MM.1S (cell line): ENCODE results near the gene RGSL1.

Experiments
- DNase-seq: peaks from one replicate; pipeline ENCODE4 v3.0.0-alpha.2; 2015
- H2AFZ ChIP-seq: fragments of 300-600 bp; sonication (generic); 2 replicates; pipeline ENCODE4 v1.6.0; 2016; ENCODE audit warnings: antibody characterized with exemption, low read length
- H3F3A ChIP-seq: fragments of 300-600 bp; sonication (generic); 2 replicates; pipeline ENCODE4 v1.6.1; 2016; ENCODE audit warnings: mild to moderate bottlenecking, antibody characterized with exemption, low read length, moderate library complexity, mixed read lengths; ENCODE audit not compliant: insufficient read depth
- H3K27ac ChIP-seq: fragments of 300-600 bp; sonication (generic); 2 replicates; pipeline ENCODE4 v1.5.1; 2016; ENCODE audit warnings: mild to moderate bottlenecking, low read length
- H3K27me3 ChIP-seq: fragments of 300-600 bp; sonication (generic); replicated peaks from 2 replicates; pipeline ENCODE4 v1.6.0; 2016; ENCODE audit warnings: low read length; ENCODE audit not compliant: insufficient read depth
- H3K36me3 ChIP-seq: fragments of 300-600 bp; sonication (generic); replicated peaks from 2 replicates; pipeline ENCODE4 v1.6.1; 2016; ENCODE audit warnings: mild to moderate bottlenecking, low read length, mixed read lengths; ENCODE audit not compliant: insufficient read depth
- H3K4me1 ChIP-seq: fragments of 300-600 bp; sonication (generic); 2 replicates; pipeline ENCODE4 v1.6.1; 2016; ENCODE audit warnings: low read length, mixed read lengths
- H3K4me2 ChIP-seq: fragments of 300-600 bp; sonication (generic); 2 replicates; pipeline ENCODE4 v1.6.0; 2016; ENCODE audit warnings: low read depth, low read length
- H3K4me3 ChIP-seq: fragments of 300-600 bp; sonication (generic); 2 replicates; pipeline ENCODE4 v1.5.1; 2016; ENCODE audit warnings: low read length, mixed read lengths
- H3K79me2 ChIP-seq: fragments of 300-600 bp; sonication (generic); 2 replicates; pipeline ENCODE4 v1.6.1; 2016; ENCODE audit warnings: mixed run types, low read length, mixed read lengths
- H3K9ac ChIP-seq: fragments of 300-600 bp; sonication (generic); 2 replicates; pipeline ENCODE4 v1.6.1; 2016; ENCODE audit warnings: low read length, mixed read lengths
- H3K9me2 ChIP-seq: fragments of 300-600 bp; sonication (generic); replicated peaks from 2 replicates; pipeline ENCODE4 v1.6.1; 2016; ENCODE audit warnings: mild to moderate bottlenecking, low read length, mixed read lengths; ENCODE audit not compliant: insufficient read depth
- H3K9me3 ChIP-seq: fragments of 300-600 bp; sonication (generic); replicated peaks from 2 replicates; pipeline ENCODE4 v1.6.1; 2016; ENCODE audit warnings: mild to moderate bottlenecking, low read length, mixed read lengths; ENCODE audit not compliant: insufficient read depth
- H4K20me1 ChIP-seq: fragments of 300-600 bp; sonication (generic); 2 replicates; pipeline ENCODE4 v1.6.1; 2016; ENCODE audit warnings: mild to moderate bottlenecking, low read length, moderate library complexity, mixed read lengths; ENCODE audit not compliant: insufficient read depth
- EZH2 ChIP-seq: fragments of 300-600 bp; sonication (generic); optimal IDR thresholded peaks from 2 replicates; pipeline ENCODE3; 2017; ENCODE audit warnings: low read depth, mild to moderate bottlenecking, antibody characterized with exemption, low read length, mixed read lengths
- EZH2phosphoT487 ChIP-seq: fragments of 300-600 bp; sonication (generic); IDR thresholded peaks from 2 replicates; pipeline ENCODE4 v1.6.1; 2018; ENCODE audit warnings: antibody characterized with exemption, low read length
- TF ChIP-seq, protein P1 (sequence below): fragments of 300-600 bp; sonication (generic); IDR thresholded peaks from 2 replicates; pipeline ENCODE4 v1.5.1; 2016; ENCODE audit warnings: antibody characterized with exemption, low read length, mixed read lengths

The RGSL1 gene

DNA sequence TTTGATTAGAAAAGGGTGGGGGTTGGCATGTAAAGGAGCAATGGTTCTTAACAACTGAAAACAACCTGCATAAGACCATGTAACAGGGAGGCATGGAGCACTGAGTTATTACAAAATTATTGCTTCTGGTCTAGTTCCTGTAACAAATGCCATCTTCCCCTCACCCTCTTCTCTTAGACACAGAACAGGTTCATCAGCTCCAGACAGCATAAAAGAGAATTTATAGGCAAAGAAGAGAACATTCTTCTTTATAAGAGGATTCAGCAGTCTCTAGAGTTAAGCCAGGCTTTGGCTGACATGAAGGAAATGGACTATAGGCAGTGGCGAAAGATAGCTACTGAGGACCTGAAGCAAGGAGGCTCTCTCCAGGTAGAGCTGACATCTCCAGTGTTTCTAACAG, 38.9 kb downstream of the RGSL1 start:
- no peak for DNase-seq
- Histone ChIP-seq H3F3A (no peaks in the 10 kb centered on the region), H3K79me2 (no peaks in the 10 kb centered on the region), H3K4me3 (no peak overlapping the region), H3K4me2 (no peak overlapping the region), H3K9ac (no peak overlapping the region), H3K36me3 (no peaks in the 10 kb centered on the region), H3K4me1 (no peaks in the 10 kb centered on the region), H3K27ac (no peak overlapping the region), H4K20me1 (no peaks in the 10 kb centered on the region), H3K9me3 (no peaks in the 10 kb centered on the region), H3K9me2 (no peaks in the 10 kb centered on the region), H3K27me3 (no peaks in the 10 kb centered on the region), H2AFZ (no peak overlapping the region)
- TF ChIP-seq EZH2phosphoT487 (no peak), EZH2 (no peak)
- TF ChIP-seq, protein P1, sequence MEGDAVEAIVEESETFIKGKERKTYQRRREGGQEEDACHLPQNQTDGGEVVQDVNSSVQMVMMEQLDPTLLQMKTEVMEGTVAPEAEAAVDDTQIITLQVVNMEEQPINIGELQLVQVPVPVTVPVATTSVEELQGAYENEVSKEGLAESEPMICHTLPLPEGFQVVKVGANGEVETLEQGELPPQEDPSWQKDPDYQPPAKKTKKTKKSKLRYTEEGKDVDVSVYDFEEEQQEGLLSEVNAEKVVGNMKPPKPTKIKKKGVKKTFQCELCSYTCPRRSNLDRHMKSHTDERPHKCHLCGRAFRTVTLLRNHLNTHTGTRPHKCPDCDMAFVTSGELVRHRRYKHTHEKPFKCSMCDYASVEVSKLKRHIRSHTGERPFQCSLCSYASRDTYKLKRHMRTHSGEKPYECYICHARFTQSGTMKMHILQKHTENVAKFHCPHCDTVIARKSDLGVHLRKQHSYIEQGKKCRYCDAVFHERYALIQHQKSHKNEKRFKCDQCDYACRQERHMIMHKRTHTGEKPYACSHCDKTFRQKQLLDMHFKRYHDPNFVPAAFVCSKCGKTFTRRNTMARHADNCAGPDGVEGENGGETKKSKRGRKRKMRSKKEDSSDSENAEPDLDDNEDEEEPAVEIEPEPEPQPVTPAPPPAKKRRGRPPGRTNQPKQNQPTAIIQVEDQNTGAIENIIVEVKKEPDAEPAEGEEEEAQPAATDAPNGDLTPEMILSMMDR = no peak

DNA sequence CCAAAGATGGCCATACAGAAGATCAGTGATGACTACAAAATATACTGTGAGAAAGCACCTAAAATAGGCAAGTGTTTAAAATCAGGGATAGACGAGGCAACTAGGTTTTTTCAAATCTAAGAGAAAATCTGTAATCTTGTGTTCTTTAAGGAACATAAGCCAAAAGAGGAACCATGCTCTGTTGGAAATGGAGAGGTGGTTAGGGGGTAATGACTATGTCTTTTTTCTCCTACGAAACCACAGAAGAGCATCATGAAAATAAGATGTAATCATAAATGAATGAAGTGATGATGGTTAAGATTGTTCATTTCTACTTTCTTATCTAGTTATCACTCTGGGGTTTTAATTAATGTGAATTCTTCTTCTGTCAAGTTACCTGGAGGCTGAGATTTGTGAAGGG, 43.1 kb downstream of the RGSL1 start:
- Histone ChIP-seq H3K36me3 (no peaks in the 10 kb centered on the region), H3K9me3 (no peaks in the 10 kb centered on the region), H3K27me3 (no peaks in the 10 kb centered on the region), H4K20me1 (no peaks in the 10 kb centered on the region), H3K79me2 (no peaks in the 10 kb centered on the region), H2AFZ (no peak overlapping the region), H3K4me3 (no peak overlapping the region), H3K9ac (no peak overlapping the region), H3K4me1 (no peaks in the 10 kb centered on the region), H3K9me2 (no peaks in the 10 kb centered on the region), H3F3A (no peaks in the 10 kb centered on the region), H3K4me2 (no peak overlapping the region), H3K27ac (no peak overlapping the region)
- DNase-seq = no peak
- TF ChIP-seq EZH2 (no peak), EZH2phosphoT487 (no peak)
- TF ChIP-seq, protein P1 = no peak

DNA sequence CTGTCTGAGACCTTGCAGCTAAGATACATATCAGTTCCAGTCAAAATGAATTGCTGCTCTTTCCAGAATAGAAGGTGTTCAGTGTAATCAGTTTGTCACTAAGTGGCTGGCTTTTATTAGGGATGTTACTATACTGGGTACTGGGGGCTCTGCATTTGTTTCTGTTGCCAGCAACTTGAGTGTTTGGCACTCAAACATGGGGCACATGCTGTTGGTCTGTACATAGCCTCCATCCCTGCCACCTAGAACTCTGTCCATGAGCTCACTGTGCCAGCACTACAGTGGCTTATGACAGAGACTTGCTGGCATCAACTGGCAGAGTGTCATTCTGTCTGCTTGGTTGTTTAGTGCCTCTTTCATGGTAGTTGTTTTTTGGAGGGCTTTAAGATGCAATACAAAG, 45.1 kb downstream of the RGSL1 start:
- Histone ChIP-seq H3K4me2 (no peak overlapping the region), H3K27ac (no peak overlapping the region), H3K27me3 (no peaks in the 10 kb centered on the region), H2AFZ (no peak overlapping the region), H3F3A (no peaks in the 10 kb centered on the region), H3K4me1 (no peaks in the 10 kb centered on the region), H3K9ac (no peak overlapping the region), H3K9me2 (no peaks in the 10 kb centered on the region), H3K9me3 (no peaks in the 10 kb centered on the region), H3K79me2 (no peaks in the 10 kb centered on the region), H4K20me1 (no peaks in the 10 kb centered on the region), H3K4me3 (no peak overlapping the region), H3K36me3 (no peaks in the 10 kb centered on the region)
- no peak for DNase-seq
- TF ChIP-seq EZH2 = no peak
- no peak for TF ChIP-seq EZH2phosphoT487
- TF ChIP-seq, protein P1 = no peak
